WTC11 (cell line): ENCODE results near the gene GPR153. TPM values are rescaled to one million over a fixed set of nuclear protein-coding genes. Genes with fewer than 3 reads are reported as not detected.

Source experiments
- ATAC-seq: fragments of 200-7000 bp; cut with Tn5 transposase; 2 replicates; pipeline ENCODE4 v1.10.0; 2021; ENCODE audit warnings: mild to moderate bottlenecking, moderate library complexity
- CTCF ChIA-PET: fragments of 300-600 bp; sonication (Branson Sonifier 250); formaldehyde crosslinking; loops from one replicate; lab custom pipeline; 2021; ENCODE audit warnings: antibody characterized with exemption; lab: Charles Lee
- POLR2A ChIA-PET: fragments of 350-600 bp; sonication (Branson Sonifier 250); formaldehyde crosslinking; loops from one replicate; lab custom pipeline; 2021; ENCODE audit warnings: antibody characterized with exemption; lab: Charles Lee
- DNase-seq: peaks from one replicate; pipeline ENCODE4 v3.0.0; 2021; ENCODE audit warnings: low spot score
- H3K27ac Mint-ChIP-seq: 2 replicates; pipeline ENCODE4 v1.8.0; 2021; ENCODE audit warnings: mixed read lengths
- H3K27me3 Mint-ChIP-seq: 2 replicates; pipeline ENCODE4 v1.8.0; 2021; ENCODE audit warnings: low read depth, mild to moderate bottlenecking, moderate library complexity, mixed read lengths
- H3K36me3 Mint-ChIP-seq: 2 replicates; pipeline ENCODE4 v1.8.0; 2021; ENCODE audit warnings: mixed read lengths
- H3K4me1 Mint-ChIP-seq: 2 replicates; pipeline ENCODE4 v1.8.0; 2022; ENCODE audit warnings: mixed read lengths
- H3K4me3 Mint-ChIP-seq: 2 replicates; pipeline ENCODE4 v1.8.0; 2021; ENCODE audit warnings: mild to moderate bottlenecking, moderate library complexity, mixed read lengths
- H3K9me3 Mint-ChIP-seq: 2 replicates; pipeline ENCODE4 v1.8.0; 2021; ENCODE audit warnings: mixed read lengths
- AFF4 ChIP-seq: sonication (generic); formaldehyde crosslinking; IDR thresholded peaks from 2 replicates; pipeline ENCODE4 v1.8.1; 2023; ENCODE audit warnings: mild to moderate bottlenecking, missing genetic modification reagents, borderline replicate concordance
- CREM ChIP-seq: sonication (generic); formaldehyde crosslinking; IDR thresholded peaks from 2 replicates; pipeline ENCODE4 v1.8.1; 2022; ENCODE audit warnings: mild to moderate bottlenecking, missing genetic modification reagents, moderate library complexity
- ELF4 ChIP-seq: sonication (generic); formaldehyde crosslinking; IDR thresholded peaks from 2 replicates; pipeline ENCODE4 v1.8.1; 2022; ENCODE audit warnings: low read depth, mild to moderate bottlenecking, moderate library complexity, missing genetic modification reagents
- GABPB1 ChIP-seq: sonication (generic); formaldehyde crosslinking; IDR thresholded peaks from 2 replicates; pipeline ENCODE4 v1.8.1; 2023; ENCODE audit warnings: mild to moderate bottlenecking, missing genetic modification reagents
- IRF2 ChIP-seq: sonication (generic); formaldehyde crosslinking; IDR thresholded peaks from 2 replicates; pipeline ENCODE4 v1.8.0; 2022; ENCODE audit warnings: low read depth, missing genetic modification reagents, borderline replicate concordance
- JUN ChIP-seq: sonication (generic); formaldehyde crosslinking; IDR thresholded peaks from 2 replicates; pipeline ENCODE4 v1.8.0; 2023; ENCODE audit warnings: mild to moderate bottlenecking, missing genetic modification reagents
- KAT7 ChIP-seq: sonication (generic); formaldehyde crosslinking; IDR thresholded peaks from 2 replicates; pipeline ENCODE4 v1.8.1; 2023; ENCODE audit warnings: missing genetic modification reagents, mild to moderate bottlenecking, borderline replicate concordance
- NFE2L1 ChIP-seq: sonication (generic); formaldehyde crosslinking; IDR thresholded peaks from 2 replicates; pipeline ENCODE4 v1.8.1; 2023; ENCODE audit warnings: missing genetic modification reagents
- NFYB ChIP-seq: sonication (generic); formaldehyde crosslinking; conservative IDR thresholded peaks from 2 replicates; pipeline ENCODE4 v1.8.0; 2022; ENCODE audit warnings: low read depth, missing genetic modification reagents
- NR1H2 ChIP-seq: sonication (generic); formaldehyde crosslinking; IDR thresholded peaks from 2 replicates; pipeline ENCODE4 v1.9.0; 2021; ENCODE audit warnings: mild to moderate bottlenecking, moderate library complexity, missing genetic modification reagents
- NR2C2 ChIP-seq: sonication (generic); formaldehyde crosslinking; IDR thresholded peaks from 2 replicates; pipeline ENCODE4 v1.8.0; 2022; ENCODE audit warnings: mild to moderate bottlenecking, missing genetic modification reagents
- NR3C1 ChIP-seq: sonication (generic); formaldehyde crosslinking; conservative IDR thresholded peaks from 2 replicates; pipeline ENCODE4 v1.8.1; 2023; ENCODE audit warnings: low read depth, mild to moderate bottlenecking, missing genetic modification reagents
- SOX15 ChIP-seq: fragments of 250-450 bp; sonication (Bioruptor Pico); IDR thresholded peaks from 2 replicates; pipeline ENCODE4 v1.9.0; 2021; ENCODE audit warnings: mild to moderate bottlenecking
- ZNF121 ChIP-seq: sonication (generic); formaldehyde crosslinking; IDR thresholded peaks from 2 replicates; pipeline ENCODE4 v1.8.0; 2023; ENCODE audit warnings: missing genetic modification reagents
- ZNF138 ChIP-seq: sonication (generic); formaldehyde crosslinking; conservative IDR thresholded peaks from 2 replicates; pipeline ENCODE4 v1.8.1; 2022; ENCODE audit warnings: mild to moderate bottlenecking, moderate library complexity, missing genetic modification reagents
- ZNF263 ChIP-seq: sonication (generic); formaldehyde crosslinking; IDR thresholded peaks from 2 replicates; pipeline ENCODE4 v1.8.1; 2022; ENCODE audit warnings: low read depth, mild to moderate bottlenecking, moderate library complexity, missing genetic modification reagents
- ZNF317 ChIP-seq: sonication (generic); formaldehyde crosslinking; IDR thresholded peaks from 2 replicates; pipeline ENCODE4 v1.8.1; 2023; ENCODE audit warnings: low read depth, mild to moderate bottlenecking, moderate library complexity, missing genetic modification reagents, borderline replicate concordance
- total RNA-seq: library from RNA; stranded (reverse); gene quantifications from 3 replicates; pipeline ENCODE4 v1.2.3, GENCODE V29; 2021
- TF ChIP-seq, protein P1 (sequence below): sonication (generic); formaldehyde crosslinking; IDR thresholded peaks from 2 replicates; pipeline ENCODE4 v1.8.0; 2022; ENCODE audit warnings: mild to moderate bottlenecking, missing genetic modification reagents
- TF ChIP-seq, protein P2 (sequence below): fragments of 250-450 bp; sonication (Bioruptor Pico); IDR thresholded peaks from 2 replicates; pipeline ENCODE4 v1.9.0; 2021; ENCODE audit warnings: mild to moderate bottlenecking
- TF ChIP-seq, protein P3 (sequence below): sonication (generic); formaldehyde crosslinking; IDR thresholded peaks from 2 replicates; pipeline ENCODE4 v1.8.1; 2022; ENCODE audit warnings: mild to moderate bottlenecking, missing genetic modification reagents, moderate library complexity, borderline replicate concordance

The GPR153 gene
- total RNA-seq, 1 experiment from 2014 or later: 13.4 TPM

- ChIA-PET CTCF (interaction anchor here (0.7 to 2.3 kb wide), 13 partner anchors 13 to 159 kb away, joined by 3 to 12 read pairs (median 3); partner anchors contain the start of gene GPR153), POLR2A (no interaction called here)
- no peak for DNase-seq
- Mint-ChIP-seq H3K36me3 (no peaks in the 10 kb centered on the region), H3K27ac (no peak overlapping the region), H3K4me1 (peaks cover 5% of the 10 kb centered on the region), H3K27me3 (no peaks in the 10 kb centered on the region), H3K4me3 (no peak overlapping the region), H3K9me3 (no peaks in the 10 kb centered on the region)
- TF ChIP-seq ZNF317 (CRISPR knock-in tag): no peak
- ATAC-seq: no peak
Measured at GRCh38 chr1:6281511-6282402, 20.9 kb upstream of the GPR153 start.

DNA sequence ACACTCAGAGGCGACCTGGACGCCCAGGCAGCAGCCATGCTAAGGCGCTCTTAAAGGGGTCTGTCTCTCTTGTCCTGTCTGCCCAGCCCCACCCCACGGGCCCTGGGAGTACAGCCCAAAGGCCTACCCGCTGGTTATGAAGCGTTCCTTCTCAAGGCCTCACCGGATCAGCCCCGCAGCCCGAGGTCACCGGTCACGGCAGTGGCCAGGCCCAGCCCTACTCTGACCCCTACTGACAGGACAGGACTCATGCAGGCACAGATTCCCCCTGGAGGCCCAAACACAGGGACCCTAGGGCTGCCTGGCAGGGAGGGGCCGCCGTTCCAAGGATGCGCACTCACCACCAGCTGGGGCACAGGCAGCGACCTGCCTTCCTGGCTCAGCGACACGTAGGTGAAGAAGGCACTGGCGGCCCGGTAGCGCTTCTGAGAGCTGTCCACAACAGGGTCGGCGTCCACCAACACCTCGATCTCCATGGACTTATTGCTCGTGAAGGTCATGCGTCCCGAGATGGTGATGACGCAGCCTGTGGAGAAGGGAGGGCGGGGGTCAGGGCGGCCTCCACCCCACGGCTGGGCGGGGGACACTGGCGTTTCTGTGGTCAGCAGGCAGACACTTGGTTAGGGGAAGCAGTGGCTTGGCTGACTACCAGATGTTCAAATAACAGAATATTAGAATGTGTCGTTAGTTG lies 20.0 kb upstream of the GPR153 start:
- H3K4me1 Mint-ChIP-seq: peaks cover 14% of the 10 kb centered on the region
- ChIA-PET CTCF (interaction anchor here (1.0 to 2.3 kb wide), 12 partner anchors 13 to 134 kb away, joined by 3 to 12 read pairs (median 5); partner anchors contain the start of gene GPR153), POLR2A (no interaction called here)
- H3K9me3 Mint-ChIP-seq: no peaks in the 10 kb centered on the region
- no peak overlapping the region for H3K27ac Mint-ChIP-seq
- H3K27me3 Mint-ChIP-seq: no peaks in the 10 kb centered on the region
- no peaks in the 10 kb centered on the region for H3K36me3 Mint-ChIP-seq
- no peak overlapping the region for H3K4me3 Mint-ChIP-seq
- ATAC-seq (peak; percentile 86), DNase-seq (peak; percentile 79)
- TF ChIP-seq SOX15 (CRISPR knock-in tag): no peak
- peak; percentile 95 for TF ChIP-seq ZNF121 (CRISPR knock-in tag)
- no peak for TF ChIP-seq NR1H2 (CRISPR knock-in tag)
- no peak for TF ChIP-seq NFYB
- no peak for TF ChIP-seq GABPB1
- no peak for TF ChIP-seq KAT7 (CRISPR knock-in tag)
- TF ChIP-seq, protein P1, sequence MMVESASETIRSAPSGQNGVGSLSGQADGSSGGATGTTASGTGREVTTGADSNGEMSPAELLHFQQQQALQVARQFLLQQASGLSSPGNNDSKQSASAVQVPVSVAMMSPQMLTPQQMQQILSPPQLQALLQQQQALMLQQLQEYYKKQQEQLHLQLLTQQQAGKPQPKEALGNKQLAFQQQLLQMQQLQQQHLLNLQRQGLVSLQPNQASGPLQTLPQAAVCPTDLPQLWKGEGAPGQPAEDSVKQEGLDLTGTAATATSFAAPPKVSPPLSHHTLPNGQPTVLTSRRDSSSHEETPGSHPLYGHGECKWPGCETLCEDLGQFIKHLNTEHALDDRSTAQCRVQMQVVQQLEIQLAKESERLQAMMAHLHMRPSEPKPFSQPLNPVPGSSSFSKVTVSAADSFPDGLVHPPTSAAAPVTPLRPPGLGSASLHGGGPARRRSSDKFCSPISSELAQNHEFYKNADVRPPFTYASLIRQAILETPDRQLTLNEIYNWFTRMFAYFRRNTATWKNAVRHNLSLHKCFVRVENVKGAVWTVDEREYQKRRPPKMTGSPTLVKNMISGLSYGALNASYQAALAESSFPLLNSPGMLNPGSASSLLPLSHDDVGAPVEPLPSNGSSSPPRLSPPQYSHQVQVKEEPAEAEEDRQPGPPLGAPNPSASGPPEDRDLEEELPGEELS (CRISPR knock-in tag): no peak

- no peaks in the 10 kb centered on the region for H3K27me3 Mint-ChIP-seq
- ATAC-seq (no peak), DNase-seq (no peak)
- no peak overlapping the region for H3K27ac Mint-ChIP-seq
- no peaks in the 10 kb centered on the region for H3K36me3 Mint-ChIP-seq
- POLR2A ChIA-PET: no interaction called here
- CTCF ChIA-PET: interaction anchor here (1.0 to 2.0 kb wide), 9 partner anchors 12 to 75 kb away, joined by 3 to 11 read pairs (median 3); partner anchors contain the start of gene GPR153
- H3K4me3 Mint-ChIP-seq: no peak overlapping the region
- no peaks in the 10 kb centered on the region for H3K9me3 Mint-ChIP-seq
- H3K4me1 Mint-ChIP-seq: peaks cover 14% of the 10 kb centered on the region
- no peak for TF ChIP-seq ZNF317 (CRISPR knock-in tag)
- no peak for TF ChIP-seq ELF4 (CRISPR knock-in tag)
- TF ChIP-seq NR2C2 (CRISPR knock-in tag): no peak
- no peak for TF ChIP-seq JUN
- TF ChIP-seq CREM (CRISPR knock-in tag): no peak
- TF ChIP-seq, protein P2, sequence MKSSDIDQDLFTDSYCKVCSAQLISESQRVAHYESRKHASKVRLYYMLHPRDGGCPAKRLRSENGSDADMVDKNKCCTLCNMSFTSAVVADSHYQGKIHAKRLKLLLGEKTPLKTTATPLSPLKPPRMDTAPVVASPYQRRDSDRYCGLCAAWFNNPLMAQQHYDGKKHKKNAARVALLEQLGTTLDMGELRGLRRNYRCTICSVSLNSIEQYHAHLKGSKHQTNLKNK (CRISPR knock-in tag): no peak
- TF ChIP-seq AFF4 (CRISPR knock-in tag): no peak
- no peak for TF ChIP-seq IRF2 (CRISPR knock-in tag)
- no peak for TF ChIP-seq NR1H2 (CRISPR knock-in tag)
- TF ChIP-seq ZNF263 (CRISPR knock-in tag): no peak
- no peak for TF ChIP-seq SOX15 (CRISPR knock-in tag)
- TF ChIP-seq, protein P3, sequence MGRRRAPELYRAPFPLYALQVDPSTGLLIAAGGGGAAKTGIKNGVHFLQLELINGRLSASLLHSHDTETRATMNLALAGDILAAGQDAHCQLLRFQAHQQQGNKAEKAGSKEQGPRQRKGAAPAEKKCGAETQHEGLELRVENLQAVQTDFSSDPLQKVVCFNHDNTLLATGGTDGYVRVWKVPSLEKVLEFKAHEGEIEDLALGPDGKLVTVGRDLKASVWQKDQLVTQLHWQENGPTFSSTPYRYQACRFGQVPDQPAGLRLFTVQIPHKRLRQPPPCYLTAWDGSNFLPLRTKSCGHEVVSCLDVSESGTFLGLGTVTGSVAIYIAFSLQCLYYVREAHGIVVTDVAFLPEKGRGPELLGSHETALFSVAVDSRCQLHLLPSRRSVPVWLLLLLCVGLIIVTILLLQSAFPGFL: no peak
- TF ChIP-seq ZNF138 (CRISPR knock-in tag): no peak
- TF ChIP-seq NR3C1 (CRISPR knock-in tag): no peak
- TF ChIP-seq NFE2L1 (CRISPR knock-in tag): no peak
Measured at GRCh38 chr1:6279613-6280383, 18.9 kb upstream of the GPR153 start.
